Neutrophil (primary cell): ENCODE measurements around the gene BAK1.

Experiments used
- H3K27ac ChIP-seq: fragments of 200-600 bp; sonication (generic); 2 replicates; pipeline ENCODE4 v1.5.1; 2016; ENCODE audit warnings: mild to moderate bottlenecking, moderate library complexity
- H3K27me3 ChIP-seq: fragments of 200-600 bp; sonication (generic); 2 replicates; pipeline ENCODE4 v1.6.0; 2016; ENCODE audit warnings: mild to moderate bottlenecking
- H3K36me3 ChIP-seq: fragments of 200-600 bp; sonication (generic); 2 replicates; pipeline ENCODE4 v1.5.1; 2017
- H3K4me1 ChIP-seq, 2 experiments: fragments of 200-600 bp in 1 of 2; sonication (generic) in 1 of 2; 1 replicate in 1 of 2; 2 replicates in 1 of 2; pipeline versions ENCODE4 v1.5.1 to v1.6.1; 2013 to 2016; ENCODE audit warnings: low read depth in 1 of 2, low read length in 1 of 2, mild to moderate bottlenecking in 1 of 2, moderate library complexity in 1 of 2; ENCODE audit not compliant: control insufficient read depth in 1 of 2, insufficient read depth in 1 of 2
- H3K4me3 ChIP-seq, 2 experiments: fragments of 200-600 bp in 1 of 2; sonication (generic) in 1 of 2; 1 replicate in 1 of 2; 2 replicates in 1 of 2; pipeline ENCODE4 v1.5.1; 2013 to 2016; ENCODE audit warnings: low read depth in 1 of 2, low read length in 1 of 2, mild to moderate bottlenecking in 1 of 2, moderate library complexity in 1 of 2
- H3K9me3 ChIP-seq: fragments of 200-600 bp; sonication (generic); 2 replicates; pipeline ENCODE4 v1.5.1; 2016
- TF ChIP-seq, protein P1 (sequence below): fragments of 200-600 bp; sonication (generic); IDR thresholded peaks from 2 replicates; pipeline ENCODE4 v1.5.1; 2016; ENCODE audit warnings: antibody characterized with exemption

The BAK1 gene

GRCh38 chr6:33607126-33607783 is 27.2 kb upstream of the BAK1 start:
- no peaks in the 10 kb centered on the region for H3K4me1 ChIP-seq
- TF ChIP-seq, protein P1, sequence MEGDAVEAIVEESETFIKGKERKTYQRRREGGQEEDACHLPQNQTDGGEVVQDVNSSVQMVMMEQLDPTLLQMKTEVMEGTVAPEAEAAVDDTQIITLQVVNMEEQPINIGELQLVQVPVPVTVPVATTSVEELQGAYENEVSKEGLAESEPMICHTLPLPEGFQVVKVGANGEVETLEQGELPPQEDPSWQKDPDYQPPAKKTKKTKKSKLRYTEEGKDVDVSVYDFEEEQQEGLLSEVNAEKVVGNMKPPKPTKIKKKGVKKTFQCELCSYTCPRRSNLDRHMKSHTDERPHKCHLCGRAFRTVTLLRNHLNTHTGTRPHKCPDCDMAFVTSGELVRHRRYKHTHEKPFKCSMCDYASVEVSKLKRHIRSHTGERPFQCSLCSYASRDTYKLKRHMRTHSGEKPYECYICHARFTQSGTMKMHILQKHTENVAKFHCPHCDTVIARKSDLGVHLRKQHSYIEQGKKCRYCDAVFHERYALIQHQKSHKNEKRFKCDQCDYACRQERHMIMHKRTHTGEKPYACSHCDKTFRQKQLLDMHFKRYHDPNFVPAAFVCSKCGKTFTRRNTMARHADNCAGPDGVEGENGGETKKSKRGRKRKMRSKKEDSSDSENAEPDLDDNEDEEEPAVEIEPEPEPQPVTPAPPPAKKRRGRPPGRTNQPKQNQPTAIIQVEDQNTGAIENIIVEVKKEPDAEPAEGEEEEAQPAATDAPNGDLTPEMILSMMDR: no peak

DNA sequence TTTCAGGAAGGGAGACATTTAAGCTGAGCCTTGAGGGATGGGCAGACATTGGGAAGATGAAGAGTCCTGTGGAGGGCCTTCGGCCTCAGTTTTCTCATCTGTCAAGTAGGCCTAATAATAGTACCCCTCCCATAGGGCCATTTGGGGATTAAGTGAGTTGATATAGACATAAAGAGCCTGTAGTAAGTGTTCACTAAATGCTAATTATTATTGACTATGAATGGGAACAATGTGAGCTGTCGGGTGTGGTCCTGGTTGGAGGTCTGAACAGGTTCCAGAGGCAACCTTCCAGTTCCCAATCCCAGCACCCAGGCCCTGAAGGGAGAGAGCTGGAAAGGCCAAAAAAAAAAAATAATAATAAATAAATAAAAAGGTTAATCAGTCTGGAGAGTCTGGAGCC is 26.6 kb upstream of the BAK1 start:
- Histone ChIP-seq H3K36me3 (no peaks in the 10 kb centered on the region), H3K4me3 (no peak overlapping the region), H3K27me3 (peaks cover 12% of the 10 kb centered on the region), H3K27ac (no peak overlapping the region), H3K4me1 (no peaks in the 10 kb centered on the region), H3K9me3 (no peaks in the 10 kb centered on the region)
- TF ChIP-seq, protein P1: no peak

More at GRCh38 chr6:33607126-33607783, 27.2 kb upstream of the BAK1 start:
- Histone ChIP-seq H3K27ac (no peak overlapping the region), H3K27me3 (peaks cover 12% of the 10 kb centered on the region), H3K9me3 (no peaks in the 10 kb centered on the region), H3K4me3 (no peak overlapping the region), H3K36me3 (no peaks in the 10 kb centered on the region)

DNA sequence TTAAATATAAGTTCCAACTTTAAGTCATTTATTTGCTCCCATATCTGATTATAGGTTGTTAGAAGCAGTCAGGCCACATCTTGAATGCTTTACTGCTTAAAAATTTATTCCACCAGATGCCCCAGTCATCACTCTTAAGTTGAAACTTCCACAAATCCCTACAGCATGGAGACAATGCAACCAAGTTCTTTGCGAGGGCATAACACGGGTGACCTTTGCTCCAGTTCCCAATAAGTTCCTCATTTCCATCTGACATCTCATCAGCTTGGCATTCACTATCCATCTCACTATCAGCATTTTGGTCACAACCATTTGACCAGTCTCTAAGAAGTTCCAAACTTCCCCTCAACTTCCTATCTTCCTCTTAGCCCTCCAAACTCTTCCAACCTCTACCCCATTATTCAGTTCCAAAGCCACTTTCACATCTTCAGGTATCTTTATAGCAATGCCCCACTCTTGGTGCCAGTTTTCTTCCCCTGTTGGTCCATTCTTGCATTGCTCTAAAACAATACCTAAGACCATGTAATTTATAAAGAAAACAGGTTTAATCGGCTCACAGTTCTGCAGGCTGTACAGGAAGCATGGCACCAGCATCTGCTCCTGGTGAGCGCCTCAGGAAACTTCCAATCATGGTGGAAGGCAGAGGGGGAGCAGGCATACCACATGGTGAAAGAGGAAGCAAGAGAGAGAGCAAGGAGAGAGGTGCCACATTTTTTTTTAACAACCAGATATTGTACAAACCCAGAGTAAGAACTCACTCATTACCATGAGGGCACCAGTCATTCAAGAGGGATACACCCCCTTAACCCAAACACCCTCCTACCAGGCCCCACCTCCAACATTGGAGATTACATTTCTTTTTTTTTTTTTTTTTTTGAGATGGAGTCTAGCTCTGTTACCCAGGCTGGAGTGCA is 25.1 kb upstream of the BAK1 start:
- H3K27me3 ChIP-seq: peaks cover 12% of the 10 kb centered on the region
- TF ChIP-seq, protein P1: no peak
- H3K36me3 ChIP-seq: no peaks in the 10 kb centered on the region

DNA sequence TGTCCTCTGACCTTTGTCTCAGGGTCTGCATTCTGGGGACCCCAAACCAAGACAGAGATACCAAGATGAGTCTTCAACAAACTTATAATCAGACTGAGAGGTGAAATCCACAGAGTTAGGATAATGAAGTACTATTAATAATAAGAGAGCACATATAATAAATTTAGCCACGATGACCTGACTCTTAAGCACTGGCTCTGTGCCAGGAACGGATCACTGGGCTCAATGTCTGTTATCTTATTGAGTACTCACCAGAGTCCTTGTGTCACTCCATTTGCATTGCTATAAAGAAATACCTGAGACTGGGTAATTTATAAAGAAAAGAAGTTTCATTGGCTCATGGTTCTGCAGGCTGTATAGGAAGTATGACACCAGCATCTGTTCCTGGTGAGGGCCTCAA is 22.1 kb upstream of the BAK1 start:
- no peak overlapping the region for H3K27ac ChIP-seq
- H3K27me3 ChIP-seq: peaks cover 3% of the 10 kb centered on the region
- H3K9me3 ChIP-seq: no peaks in the 10 kb centered on the region
- no peak overlapping the region for H3K4me3 ChIP-seq
- no peaks in the 10 kb centered on the region for H3K4me1 ChIP-seq
- H3K36me3 ChIP-seq: no peaks in the 10 kb centered on the region
- TF ChIP-seq, protein P1: no peak

More for the DNA sequence above, 25.1 kb upstream of the BAK1 start:
- Histone ChIP-seq H3K4me1 (no peaks in the 10 kb centered on the region), H3K4me3 (no peak overlapping the region), H3K9me3 (no peaks in the 10 kb centered on the region), H3K27ac (no peak overlapping the region)

DNA sequence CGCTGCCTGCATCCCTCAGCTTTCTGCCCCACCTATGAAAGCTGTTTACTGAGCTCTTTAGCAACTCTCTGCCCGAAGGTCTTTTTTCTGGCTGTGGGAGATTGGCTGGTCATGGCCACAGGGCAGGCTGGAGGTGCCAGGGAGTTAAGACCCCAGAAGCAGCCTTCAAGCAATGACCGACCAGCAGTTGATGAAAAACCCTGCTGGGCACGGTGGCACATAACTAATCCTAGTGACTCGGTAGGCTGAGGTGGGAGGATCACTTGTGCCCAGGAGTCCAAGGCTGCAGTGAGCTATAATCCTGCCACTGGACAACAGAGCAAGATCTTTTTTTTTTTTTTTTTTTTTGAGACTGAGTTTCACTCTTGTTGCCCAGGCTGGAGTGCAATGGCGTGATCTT is 20.7 kb upstream of the BAK1 start:
- H3K27me3 ChIP-seq: peaks cover 3% of the 10 kb centered on the region
- TF ChIP-seq, protein P1: no peak
- no peaks in the 10 kb centered on the region for H3K4me1 ChIP-seq
- no peaks in the 10 kb centered on the region for H3K9me3 ChIP-seq
- H3K36me3 ChIP-seq: no peaks in the 10 kb centered on the region
- no peak overlapping the region for H3K27ac ChIP-seq
- H3K4me3 ChIP-seq: no peak overlapping the region
